Body of pancreas (tissue), 4 donors: Measurements from ENCODE around the gene TMEM213.

ENCODE experiments used
- POLR2A ChIP-seq, 3 donors: fragments of 450-650 bp; IDR thresholded peaks; one replicate each; pipeline ENCODE4 v1.6.1; 2016; ENCODE audit warnings: antibody characterized with exemption in 3 of 3, mild to moderate bottlenecking in 2 of 3
- TF ChIP-seq, protein P1 (sequence below), 7 experiments: fragments of 450-650 bp in 4 of 7; fragments of 200-600 bp in 3 of 7; sonication (generic) in 3 of 7; IDR thresholded peaks; one replicate each; pipeline ENCODE4 v1.5.1; 2016 to 2019; ENCODE audit warnings: antibody characterized with exemption in 7 of 7

DNA sequence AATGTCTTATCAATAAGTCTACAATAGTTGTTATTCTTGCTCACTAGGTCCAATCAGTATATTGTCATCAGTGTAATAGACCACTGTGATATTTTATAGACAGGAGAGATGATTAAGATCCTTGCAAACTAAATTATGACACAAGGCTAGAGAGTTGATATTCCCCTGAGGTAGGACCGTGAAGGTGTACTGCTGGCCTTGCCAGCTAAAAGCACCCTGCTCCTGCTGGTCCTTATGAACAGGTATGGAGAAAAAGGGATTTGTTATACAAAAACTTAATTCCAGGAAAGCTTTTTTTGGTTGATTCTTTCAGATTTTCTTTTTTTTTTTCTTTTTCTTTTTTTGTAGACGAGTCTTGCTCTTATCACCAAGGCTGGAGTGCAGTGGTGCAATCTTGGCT is 16.8 kb upstream of the TMEM213 start:
- TF ChIP-seq POLR2A (IDR thresholded peaks at IDR 0.05): no peak
- TF ChIP-seq, protein P1, sequence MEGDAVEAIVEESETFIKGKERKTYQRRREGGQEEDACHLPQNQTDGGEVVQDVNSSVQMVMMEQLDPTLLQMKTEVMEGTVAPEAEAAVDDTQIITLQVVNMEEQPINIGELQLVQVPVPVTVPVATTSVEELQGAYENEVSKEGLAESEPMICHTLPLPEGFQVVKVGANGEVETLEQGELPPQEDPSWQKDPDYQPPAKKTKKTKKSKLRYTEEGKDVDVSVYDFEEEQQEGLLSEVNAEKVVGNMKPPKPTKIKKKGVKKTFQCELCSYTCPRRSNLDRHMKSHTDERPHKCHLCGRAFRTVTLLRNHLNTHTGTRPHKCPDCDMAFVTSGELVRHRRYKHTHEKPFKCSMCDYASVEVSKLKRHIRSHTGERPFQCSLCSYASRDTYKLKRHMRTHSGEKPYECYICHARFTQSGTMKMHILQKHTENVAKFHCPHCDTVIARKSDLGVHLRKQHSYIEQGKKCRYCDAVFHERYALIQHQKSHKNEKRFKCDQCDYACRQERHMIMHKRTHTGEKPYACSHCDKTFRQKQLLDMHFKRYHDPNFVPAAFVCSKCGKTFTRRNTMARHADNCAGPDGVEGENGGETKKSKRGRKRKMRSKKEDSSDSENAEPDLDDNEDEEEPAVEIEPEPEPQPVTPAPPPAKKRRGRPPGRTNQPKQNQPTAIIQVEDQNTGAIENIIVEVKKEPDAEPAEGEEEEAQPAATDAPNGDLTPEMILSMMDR (IDR thresholded peaks at IDR 0.05): no peak
